GM12878 (cell line): Measurements from ENCODE around the gene GBP6.

Source experiments
- CREB1 ChIP-seq: IDR thresholded peaks from 2 replicates; pipeline ENCODE4 v1.6.1; 2012; ENCODE audit warnings: low read depth, mild to moderate bottlenecking, inconsistent platforms
- POLR2A ChIP-seq: IDR thresholded peaks from 2 replicates; pipeline ENCODE4 v1.6.1; 2011; ENCODE audit warnings: low read depth, mild to moderate bottlenecking, low read length
- TF ChIP-seq, protein P1 (sequence below), 3 experiments: IDR thresholded peaks in 2 of 3; conservative IDR thresholded peaks in 1 of 3; 2 replicates each; pipeline ENCODE4 v1.5.1; 2011; ENCODE audit warnings: low read depth in 3 of 3, low read length in 3 of 3, mild to moderate bottlenecking in 3 of 3, control low read depth in 2 of 3, moderate library complexity in 2 of 3, inconsistent platforms in 1 of 3, mixed read lengths in 1 of 3; ENCODE audit not compliant: control insufficient read depth in 2 of 3, insufficient read depth in 1 of 3; ENCODE audit errors: extremely low read depth in 1 of 3

DNA sequence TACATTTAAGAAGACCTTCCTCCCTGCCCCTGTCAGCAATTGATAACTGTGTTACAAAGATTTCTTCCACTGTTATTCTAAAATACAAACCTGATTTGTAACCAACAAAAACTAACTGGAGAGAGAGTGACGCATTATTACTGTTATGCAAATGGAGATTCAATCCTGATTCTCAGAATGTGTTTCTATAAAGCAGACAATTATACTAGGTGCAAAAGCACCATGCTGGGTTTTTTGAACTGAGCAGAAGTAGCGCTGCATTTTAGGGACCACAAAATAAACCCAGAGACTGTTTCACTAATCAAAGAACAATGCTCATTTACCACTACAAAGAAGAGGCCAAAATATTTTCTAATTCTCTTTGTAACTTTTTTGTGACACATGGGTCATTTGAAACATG lies 13.6 kb upstream of the GBP6 start:
- TF ChIP-seq, protein P1, sequence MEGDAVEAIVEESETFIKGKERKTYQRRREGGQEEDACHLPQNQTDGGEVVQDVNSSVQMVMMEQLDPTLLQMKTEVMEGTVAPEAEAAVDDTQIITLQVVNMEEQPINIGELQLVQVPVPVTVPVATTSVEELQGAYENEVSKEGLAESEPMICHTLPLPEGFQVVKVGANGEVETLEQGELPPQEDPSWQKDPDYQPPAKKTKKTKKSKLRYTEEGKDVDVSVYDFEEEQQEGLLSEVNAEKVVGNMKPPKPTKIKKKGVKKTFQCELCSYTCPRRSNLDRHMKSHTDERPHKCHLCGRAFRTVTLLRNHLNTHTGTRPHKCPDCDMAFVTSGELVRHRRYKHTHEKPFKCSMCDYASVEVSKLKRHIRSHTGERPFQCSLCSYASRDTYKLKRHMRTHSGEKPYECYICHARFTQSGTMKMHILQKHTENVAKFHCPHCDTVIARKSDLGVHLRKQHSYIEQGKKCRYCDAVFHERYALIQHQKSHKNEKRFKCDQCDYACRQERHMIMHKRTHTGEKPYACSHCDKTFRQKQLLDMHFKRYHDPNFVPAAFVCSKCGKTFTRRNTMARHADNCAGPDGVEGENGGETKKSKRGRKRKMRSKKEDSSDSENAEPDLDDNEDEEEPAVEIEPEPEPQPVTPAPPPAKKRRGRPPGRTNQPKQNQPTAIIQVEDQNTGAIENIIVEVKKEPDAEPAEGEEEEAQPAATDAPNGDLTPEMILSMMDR (IDR thresholded peaks at IDR 0.05 in 2 of 3, conservative IDR thresholded peaks at IDR 0.05 in 1 of 3; ENCODE audit: control insufficient read depth in 2 of 3, extremely low read depth in 1 of 3, insufficient read depth in 1 of 3, low read depth in 3 of 3, low read length in 3 of 3), result no peak
- TF ChIP-seq POLR2A (no peak), CREB1 (no peak)
